SK-N-SH treated with all-trans-retinoic acid at 6 μM for 48 hours (cell line): ENCODE results near the gene KNDC1.

Experiments
- ATAC-seq: fragments of 200-7000 bp; cut with Tn5 transposase; 3 replicates; pipeline ENCODE4 v1.9.1; 2020; ENCODE audit warnings: mild to moderate bottlenecking, moderate library complexity
- ARNTL ChIP-seq: fragments of 450-650 bp; formaldehyde crosslinking; IDR thresholded peaks from 2 replicates; pipeline ENCODE4 v1.5.0; 2020; ENCODE audit warnings: low read depth, mild to moderate bottlenecking, moderate library complexity, borderline replicate concordance
- CSDC2 ChIP-seq: fragments of 250-450 bp; sonication (Bioruptor Pico); IDR thresholded peaks from 2 replicates; pipeline ENCODE4 v1.5.0; 2020; ENCODE audit warnings: mild to moderate bottlenecking, moderate library complexity
- ESRRG ChIP-seq: fragments of 250-450 bp; sonication (Bioruptor Pico); IDR thresholded peaks from 2 replicates; pipeline ENCODE4 v1.6.1; 2021; ENCODE audit warnings: mild to moderate bottlenecking
- ISL1 ChIP-seq: fragments of 250-450 bp; sonication (Bioruptor Pico); IDR thresholded peaks from 2 replicates; pipeline ENCODE4 v2.1.2; 2022; ENCODE audit warnings: mild to moderate bottlenecking, moderate library complexity
- OSR1 ChIP-seq: fragments of 250-450 bp; sonication (Bioruptor Pico); IDR thresholded peaks from 2 replicates; pipeline ENCODE4 v1.8.0; 2022; ENCODE audit warnings: moderate library complexity, mild to moderate bottlenecking, inconsistent platforms
- PPARA ChIP-seq: fragments of 250-450 bp; sonication (Bioruptor Pico); IDR thresholded peaks from 2 replicates; pipeline ENCODE4 v1.5.0; 2020; ENCODE audit warnings: mild to moderate bottlenecking, borderline replicate concordance
- RARB ChIP-seq: fragments of 250-450 bp; sonication (Bioruptor Pico); IDR thresholded peaks from 2 replicates; pipeline ENCODE4 v1.8.0; 2021; ENCODE audit warnings: mild to moderate bottlenecking, moderate library complexity
- TCF4 ChIP-seq: fragments of 250-450 bp; sonication (Bioruptor Pico); IDR thresholded peaks from 2 replicates; pipeline ENCODE4 v1.8.0; 2021; ENCODE audit warnings: mild to moderate bottlenecking, moderate library complexity, borderline replicate concordance
- ZC3H10 ChIP-seq: fragments of 250-450 bp; sonication (Bioruptor Pico); IDR thresholded peaks from 2 replicates; pipeline ENCODE4 v1.5.1; 2021; ENCODE audit warnings: mild to moderate bottlenecking, moderate library complexity
- ZFP3 ChIP-seq: fragments of 250-450 bp; sonication (Bioruptor Pico); IDR thresholded peaks from 2 replicates; pipeline ENCODE4 v1.5.0; 2020; ENCODE audit warnings: mild to moderate bottlenecking, moderate library complexity
- ZNF565 ChIP-seq: fragments of 450-650 bp; formaldehyde crosslinking; conservative IDR thresholded peaks from 2 replicates; pipeline ENCODE4 v1.5.0; 2020; ENCODE audit warnings: low read depth, mild to moderate bottlenecking, moderate library complexity
- TF ChIP-seq, protein P1 (sequence below): fragments of 250-450 bp; sonication (Bioruptor Pico); IDR thresholded peaks from 2 replicates; pipeline ENCODE4 v1.5.1; 2021; ENCODE audit warnings: mild to moderate bottlenecking, moderate library complexity
- TF ChIP-seq, protein P2 (sequence below): fragments of 250-450 bp; sonication (Bioruptor Pico); IDR thresholded peaks from 2 replicates; pipeline ENCODE4 v1.5.0; 2020; ENCODE audit warnings: mild to moderate bottlenecking, moderate library complexity
- TF ChIP-seq, protein P3 (sequence below): fragments of 250-450 bp; sonication (Bioruptor Pico); IDR thresholded peaks from 2 replicates; pipeline ENCODE4 v1.5.1; 2020; ENCODE audit warnings: low read depth, mild to moderate bottlenecking, moderate library complexity
- TF ChIP-seq, protein P4 (sequence below): fragments of 250-450 bp; sonication (Bioruptor Pico); IDR thresholded peaks from 2 replicates; pipeline ENCODE4 v1.8.0; 2021; ENCODE audit warnings: low read depth, mild to moderate bottlenecking, moderate library complexity, borderline replicate concordance

The KNDC1 gene

DNA sequence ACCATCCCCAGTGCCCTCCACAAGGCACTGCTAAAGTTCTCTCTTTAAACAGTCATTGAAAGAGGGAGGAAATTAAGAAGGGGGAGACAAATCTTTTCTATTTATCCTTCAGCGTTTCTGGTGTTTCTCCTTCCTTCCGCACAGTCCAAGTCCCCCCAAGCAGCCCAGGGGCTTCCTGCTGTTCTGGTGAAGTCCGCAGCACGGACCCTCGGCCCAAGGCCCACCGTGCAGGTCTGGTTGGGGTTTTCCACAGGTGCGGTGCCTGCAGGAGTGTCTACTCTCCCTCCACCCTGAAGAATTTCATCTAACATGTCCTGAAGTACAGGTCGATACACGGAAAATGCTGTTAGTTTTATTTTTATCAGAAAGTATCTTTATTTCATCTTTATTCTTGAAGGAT lies 34.1 kb upstream of the KNDC1 start (continued):
- TF ChIP-seq, protein P1, sequence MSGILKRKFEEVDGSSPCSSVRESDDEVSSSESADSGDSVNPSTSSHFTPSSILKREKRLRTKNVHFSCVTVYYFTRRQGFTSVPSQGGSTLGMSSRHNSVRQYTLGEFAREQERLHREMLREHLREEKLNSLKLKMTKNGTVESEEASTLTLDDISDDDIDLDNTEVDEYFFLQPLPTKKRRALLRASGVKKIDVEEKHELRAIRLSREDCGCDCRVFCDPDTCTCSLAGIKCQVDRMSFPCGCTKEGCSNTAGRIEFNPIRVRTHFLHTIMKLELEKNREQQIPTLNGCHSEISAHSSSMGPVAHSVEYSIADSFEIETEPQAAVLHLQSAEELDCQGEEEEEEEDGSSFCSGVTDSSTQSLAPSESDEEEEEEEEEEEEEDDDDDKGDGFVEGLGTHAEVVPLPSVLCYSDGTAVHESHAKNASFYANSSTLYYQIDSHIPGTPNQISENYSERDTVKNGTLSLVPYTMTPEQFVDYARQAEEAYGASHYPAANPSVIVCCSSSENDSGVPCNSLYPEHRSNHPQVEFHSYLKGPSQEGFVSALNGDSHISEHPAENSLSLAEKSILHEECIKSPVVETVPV (CRISPR knock-in tag), result no peak
- TF ChIP-seq CSDC2, result no peak
- TF ChIP-seq, protein P2, sequence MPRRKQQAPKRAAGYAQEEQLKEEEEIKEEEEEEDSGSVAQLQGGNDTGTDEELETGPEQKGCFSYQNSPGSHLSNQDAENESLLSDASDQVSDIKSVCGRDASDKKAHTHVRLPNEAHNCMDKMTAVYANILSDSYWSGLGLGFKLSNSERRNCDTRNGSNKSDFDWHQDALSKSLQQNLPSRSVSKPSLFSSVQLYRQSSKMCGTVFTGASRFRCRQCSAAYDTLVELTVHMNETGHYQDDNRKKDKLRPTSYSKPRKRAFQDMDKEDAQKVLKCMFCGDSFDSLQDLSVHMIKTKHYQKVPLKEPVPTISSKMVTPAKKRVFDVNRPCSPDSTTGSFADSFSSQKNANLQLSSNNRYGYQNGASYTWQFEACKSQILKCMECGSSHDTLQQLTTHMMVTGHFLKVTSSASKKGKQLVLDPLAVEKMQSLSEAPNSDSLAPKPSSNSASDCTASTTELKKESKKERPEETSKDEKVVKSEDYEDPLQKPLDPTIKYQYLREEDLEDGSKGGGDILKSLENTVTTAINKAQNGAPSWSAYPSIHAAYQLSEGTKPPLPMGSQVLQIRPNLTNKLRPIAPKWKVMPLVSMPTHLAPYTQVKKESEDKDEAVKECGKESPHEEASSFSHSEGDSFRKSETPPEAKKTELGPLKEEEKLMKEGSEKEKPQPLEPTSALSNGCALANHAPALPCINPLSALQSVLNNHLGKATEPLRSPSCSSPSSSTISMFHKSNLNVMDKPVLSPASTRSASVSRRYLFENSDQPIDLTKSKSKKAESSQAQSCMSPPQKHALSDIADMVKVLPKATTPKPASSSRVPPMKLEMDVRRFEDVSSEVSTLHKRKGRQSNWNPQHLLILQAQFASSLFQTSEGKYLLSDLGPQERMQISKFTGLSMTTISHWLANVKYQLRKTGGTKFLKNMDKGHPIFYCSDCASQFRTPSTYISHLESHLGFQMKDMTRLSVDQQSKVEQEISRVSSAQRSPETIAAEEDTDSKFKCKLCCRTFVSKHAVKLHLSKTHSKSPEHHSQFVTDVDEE (CRISPR knock-in tag), result no peak

DNA sequence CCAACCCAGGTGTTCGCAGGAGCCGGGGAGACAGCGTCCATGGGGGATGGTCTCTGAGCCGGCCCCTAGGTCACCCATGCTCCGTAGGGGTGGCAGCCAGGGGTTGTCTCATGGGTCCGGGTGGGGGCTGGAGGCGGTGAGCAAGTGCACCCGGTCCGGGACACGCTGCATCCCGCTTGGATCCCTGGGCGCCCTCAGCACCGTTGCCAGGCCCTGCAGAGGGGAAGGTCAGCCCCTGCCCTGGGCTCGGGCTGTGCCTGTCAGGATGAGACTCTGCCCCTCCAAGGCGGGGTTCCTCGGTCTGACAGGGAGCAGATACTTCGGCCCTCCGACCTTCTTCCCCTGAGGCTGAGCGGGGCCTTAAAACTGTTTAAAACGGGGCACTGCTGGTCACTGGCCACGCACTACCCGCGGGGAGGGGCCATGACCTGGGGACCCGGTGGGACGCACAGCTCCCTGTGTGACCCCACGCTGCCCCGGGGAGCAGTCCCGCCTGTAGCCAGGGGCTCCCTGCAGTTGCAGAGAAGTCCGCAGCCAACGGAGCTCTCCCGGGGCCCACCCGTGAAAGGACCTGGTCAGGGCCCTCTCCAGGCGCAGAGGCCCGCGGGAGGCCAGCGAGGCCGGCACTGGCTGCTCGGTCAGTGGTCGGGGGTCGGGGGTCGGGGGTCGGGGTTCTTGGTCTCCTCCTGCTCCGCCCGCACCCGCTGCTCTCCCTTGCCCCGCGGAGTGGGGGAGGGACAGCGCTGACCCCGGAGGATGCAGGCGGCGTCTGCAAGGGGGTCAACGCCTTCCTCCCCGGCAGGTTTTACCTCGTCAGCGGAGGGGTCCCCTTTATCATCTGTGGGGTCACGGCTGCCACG lies 33.4 kb upstream of the KNDC1 start:
- no peak for ATAC-seq
- TF ChIP-seq, protein P1 (CRISPR knock-in tag), result no peak
- TF ChIP-seq ISL1 (CRISPR knock-in tag), result no peak

DNA sequence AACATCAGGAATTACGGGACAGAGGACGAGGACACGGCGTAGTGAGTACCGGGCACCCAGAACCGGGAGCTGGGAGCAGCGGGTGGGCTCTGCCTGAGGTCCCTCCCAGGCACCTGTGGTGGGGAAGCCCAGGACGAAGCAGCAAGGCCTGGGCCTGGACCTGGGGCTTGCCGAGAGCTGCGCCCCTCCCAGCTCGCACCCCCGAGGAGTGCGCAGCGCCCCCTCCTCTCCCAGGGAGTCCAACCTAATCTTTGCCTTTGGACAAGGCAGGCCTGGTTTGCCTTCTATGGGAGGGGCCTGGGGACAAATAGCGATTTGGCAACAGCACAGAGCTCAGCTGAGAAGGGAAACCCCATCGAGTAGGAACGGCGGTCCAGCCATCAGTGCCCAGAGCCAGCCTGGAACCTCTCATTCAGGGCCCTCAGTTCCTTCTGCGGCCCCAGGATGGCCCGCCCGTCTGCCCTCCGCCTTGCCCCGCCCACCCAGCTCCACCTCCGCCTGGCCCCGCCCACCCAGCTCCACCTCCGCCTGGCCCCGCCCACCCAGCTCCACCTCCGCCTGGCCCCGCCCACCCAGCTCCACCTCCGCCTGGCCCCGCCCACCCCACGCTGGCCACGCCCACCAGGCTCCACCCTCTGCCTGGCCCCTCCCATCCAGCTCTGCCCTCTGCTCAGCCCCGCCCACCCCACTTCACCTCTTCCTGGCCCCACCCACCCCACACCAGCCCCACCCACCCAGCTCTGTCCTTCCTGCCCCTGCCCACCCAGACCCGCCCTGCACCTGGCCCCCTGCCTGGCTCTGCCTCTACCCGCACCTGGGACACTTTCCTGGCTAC lies 32.5 kb upstream of the KNDC1 start:
- ATAC-seq, result no peak

More for the DNA sequence above, 32.5 kb upstream of the KNDC1 start:
- TF ChIP-seq CSDC2 (no peak), TCF4 (CRISPR knock-in tag) (no peak), ARNTL (CRISPR knock-in tag) (no peak), ZC3H10 (CRISPR knock-in tag) (no peak), ESRRG (CRISPR knock-in tag) (no peak), ZFP3 (no peak), PPARA (CRISPR knock-in tag) (no peak), RARB (CRISPR knock-in tag) (no peak), ZNF565 (CRISPR knock-in tag) (no peak), OSR1 (CRISPR knock-in tag) (no peak)
- TF ChIP-seq, protein P1 (CRISPR knock-in tag), result no peak
- TF ChIP-seq, protein P3, sequence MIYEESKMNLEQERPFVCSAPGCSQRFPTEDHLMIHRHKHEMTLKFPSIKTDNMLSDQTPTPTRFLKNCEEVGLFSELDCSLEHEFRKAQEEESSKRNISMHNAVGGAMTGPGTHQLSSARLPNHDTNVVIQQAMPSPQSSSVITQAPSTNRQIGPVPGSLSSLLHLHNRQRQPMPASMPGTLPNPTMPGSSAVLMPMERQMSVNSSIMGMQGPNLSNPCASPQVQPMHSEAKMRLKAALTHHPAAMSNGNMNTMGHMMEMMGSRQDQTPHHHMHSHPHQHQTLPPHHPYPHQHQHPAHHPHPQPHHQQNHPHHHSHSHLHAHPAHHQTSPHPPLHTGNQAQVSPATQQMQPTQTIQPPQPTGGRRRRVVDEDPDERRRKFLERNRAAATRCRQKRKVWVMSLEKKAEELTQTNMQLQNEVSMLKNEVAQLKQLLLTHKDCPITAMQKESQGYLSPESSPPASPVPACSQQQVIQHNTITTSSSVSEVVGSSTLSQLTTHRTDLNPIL, result no peak
- TF ChIP-seq, protein P2 (CRISPR knock-in tag), result no peak
- TF ChIP-seq, protein P4, sequence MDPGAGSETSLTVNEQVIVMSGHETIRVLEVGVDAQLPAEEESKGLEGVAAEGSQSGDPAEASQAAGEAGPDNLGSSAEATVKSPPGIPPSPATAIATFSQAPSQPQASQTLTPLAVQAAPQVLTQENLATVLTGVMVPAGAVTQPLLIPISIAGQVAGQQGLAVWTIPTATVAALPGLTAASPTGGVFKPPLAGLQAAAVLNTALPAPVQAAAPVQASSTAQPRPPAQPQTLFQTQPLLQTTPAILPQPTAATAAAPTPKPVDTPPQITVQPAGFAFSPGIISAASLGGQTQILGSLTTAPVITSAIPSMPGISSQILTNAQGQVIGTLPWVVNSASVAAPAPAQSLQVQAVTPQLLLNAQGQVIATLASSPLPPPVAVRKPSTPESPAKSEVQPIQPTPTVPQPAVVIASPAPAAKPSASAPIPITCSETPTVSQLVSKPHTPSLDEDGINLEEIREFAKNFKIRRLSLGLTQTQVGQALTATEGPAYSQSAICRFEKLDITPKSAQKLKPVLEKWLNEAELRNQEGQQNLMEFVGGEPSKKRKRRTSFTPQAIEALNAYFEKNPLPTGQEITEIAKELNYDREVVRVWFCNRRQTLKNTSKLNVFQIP, result no peak
- TF ChIP-seq, all 23 proteins: peak for 0
